Measurements from ENCODE around the gene MAPRE3. TPM values are rescaled to one million over a fixed set of nuclear protein-coding genes. Genes with fewer than 3 reads are reported as not detected.
A peak's percentile ranks its signal among the peaks of the same experiment; 100 is the strongest.

The MAPRE3 gene
- total RNA-seq, 4 donors from 2014 or later: 23.8 to 63.6 (median 35.7) TPM

DNA sequence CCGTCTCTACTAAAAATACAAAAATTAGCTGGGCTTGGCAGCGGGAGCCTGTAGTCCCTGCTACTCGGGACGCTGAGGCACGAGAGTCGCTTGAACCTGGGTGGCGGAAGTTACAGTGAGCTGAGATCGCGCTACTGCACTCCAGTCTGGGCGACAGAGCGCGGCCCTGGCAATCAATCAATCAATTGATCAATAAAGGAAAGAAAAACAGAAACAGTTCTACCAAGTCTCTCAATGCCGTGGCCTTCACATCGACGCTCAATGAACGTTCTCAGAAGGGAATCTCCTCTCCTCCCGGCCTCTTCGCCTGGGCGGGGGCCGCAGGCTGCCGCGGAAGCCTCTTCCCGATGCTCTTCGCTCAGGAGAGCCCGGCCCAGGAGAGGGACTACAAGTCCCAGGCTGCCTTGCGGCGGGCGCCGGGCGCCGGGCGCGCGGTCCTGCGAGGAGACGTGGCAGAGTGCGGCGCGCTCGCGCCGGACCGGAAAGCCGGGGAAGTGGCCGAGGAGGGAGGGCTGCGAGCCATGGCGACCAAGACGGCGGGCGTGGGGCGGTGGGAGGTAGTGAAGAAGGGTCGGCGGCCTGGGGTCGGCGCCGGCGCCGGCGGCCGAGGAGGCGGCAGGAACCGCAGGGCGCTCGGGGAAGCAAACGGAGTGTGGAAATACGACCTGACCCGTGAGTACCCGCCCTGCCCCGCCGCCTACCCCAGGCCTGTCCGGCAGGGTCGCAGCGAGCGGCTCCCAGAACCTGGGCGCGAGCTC lies 62.2 kb downstream of the MAPRE3 start, which contains the start of gene TMEM214:
Gene TMEM214 (plus strand): TSS at position 471 of the 758 bp plus-strand sequence. CDS start 51 bp downstream, at position 522.
- WGBS, 2 donors: 0 to 1% methylated on average over 60 to 75 of the region's 76 CpGs
- TF ChIP-seq, protein P1, sequence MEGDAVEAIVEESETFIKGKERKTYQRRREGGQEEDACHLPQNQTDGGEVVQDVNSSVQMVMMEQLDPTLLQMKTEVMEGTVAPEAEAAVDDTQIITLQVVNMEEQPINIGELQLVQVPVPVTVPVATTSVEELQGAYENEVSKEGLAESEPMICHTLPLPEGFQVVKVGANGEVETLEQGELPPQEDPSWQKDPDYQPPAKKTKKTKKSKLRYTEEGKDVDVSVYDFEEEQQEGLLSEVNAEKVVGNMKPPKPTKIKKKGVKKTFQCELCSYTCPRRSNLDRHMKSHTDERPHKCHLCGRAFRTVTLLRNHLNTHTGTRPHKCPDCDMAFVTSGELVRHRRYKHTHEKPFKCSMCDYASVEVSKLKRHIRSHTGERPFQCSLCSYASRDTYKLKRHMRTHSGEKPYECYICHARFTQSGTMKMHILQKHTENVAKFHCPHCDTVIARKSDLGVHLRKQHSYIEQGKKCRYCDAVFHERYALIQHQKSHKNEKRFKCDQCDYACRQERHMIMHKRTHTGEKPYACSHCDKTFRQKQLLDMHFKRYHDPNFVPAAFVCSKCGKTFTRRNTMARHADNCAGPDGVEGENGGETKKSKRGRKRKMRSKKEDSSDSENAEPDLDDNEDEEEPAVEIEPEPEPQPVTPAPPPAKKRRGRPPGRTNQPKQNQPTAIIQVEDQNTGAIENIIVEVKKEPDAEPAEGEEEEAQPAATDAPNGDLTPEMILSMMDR (IDR thresholded peaks at IDR 0.05): no peak
- no peak for TF ChIP-seq POLR2A (IDR thresholded peaks at IDR 0.05)
- intact Hi-C loops (cut with DNase I; ENCODE audit: low total_unique reads): no loop called here
- peak within 1 kb of the TSS; percentile 87 for H3K4me3 ChIP-seq (ENCODE audit: low read depth, poor library complexity, severe bottlenecking)
- peak; percentile 83 to 96 for DNase-seq (ENCODE audit: low spot score in 2 of 2)

DNA sequence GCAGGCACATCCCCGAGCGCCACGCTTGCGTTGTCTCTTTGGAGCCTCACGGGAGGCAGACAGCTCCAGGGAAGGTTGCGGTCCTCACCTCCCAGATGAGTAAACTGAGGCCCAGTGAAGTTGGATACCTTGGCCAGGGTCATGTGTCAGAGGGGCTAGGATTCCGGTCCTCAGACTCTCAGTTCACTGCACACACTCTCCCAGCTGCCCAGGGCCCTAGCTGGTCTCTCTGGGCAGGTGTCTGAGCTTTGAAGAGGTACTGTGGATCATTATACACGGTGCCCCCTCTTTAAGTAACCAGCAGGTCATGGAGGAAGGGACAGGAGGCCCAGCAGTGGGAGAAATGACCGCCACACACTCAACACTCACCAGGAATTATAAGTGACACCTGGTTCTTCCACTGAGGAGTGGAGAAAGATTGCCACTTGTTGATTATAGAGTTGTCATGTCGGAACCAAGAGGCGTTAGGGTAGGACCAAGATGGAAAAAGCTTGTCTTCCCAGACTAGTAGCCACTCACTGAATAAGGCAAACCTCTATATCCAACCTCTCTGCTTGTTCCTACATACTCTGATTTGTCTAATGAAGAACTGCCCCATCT lies 62.9 kb downstream of the MAPRE3 start:
- intact Hi-C loops (cut with DNase I; ENCODE audit: low total_unique reads): no loop called here
- H3K4me3 ChIP-seq (ENCODE audit: low read depth, poor library complexity, severe bottlenecking): peak overlapping the region; percentile 87
- WGBS, 2 donors: 2 to 11% methylated on average over 7 to 10 of the region's 11 CpGs
- DNase-seq (ENCODE audit: low spot score in 2 of 2): no peak
- TF ChIP-seq, protein P1 (IDR thresholded peaks at IDR 0.05): no peak

DNA sequence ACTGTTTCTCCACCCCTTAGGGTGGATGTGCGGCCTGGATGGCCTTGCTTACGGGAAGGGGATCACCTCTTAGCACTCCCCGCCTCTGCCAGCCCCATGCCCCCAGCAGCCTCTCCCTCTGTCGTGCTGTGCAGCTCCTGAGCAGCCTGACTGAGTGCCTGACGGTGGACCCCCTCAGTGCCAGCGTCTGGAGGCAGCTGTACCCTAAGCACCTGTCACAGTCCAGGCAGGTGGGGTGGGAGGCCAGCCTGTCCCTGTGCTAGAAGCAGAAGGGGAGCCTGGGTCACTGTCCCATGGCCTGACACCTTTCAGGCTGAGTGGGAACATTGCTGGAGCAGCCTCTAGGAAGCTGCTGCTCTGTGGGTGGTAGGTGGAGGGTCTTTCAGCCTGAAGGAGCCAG lies 67.6 kb downstream of the MAPRE3 start:
- 95% methylated on average over 6 of the region's 6 CpGs for WGBS, 2 donors
- DNase-seq (ENCODE audit: low spot score in 2 of 2): no peak
- H3K4me3 ChIP-seq (ENCODE audit: low read depth, poor library complexity, severe bottlenecking): no peak overlapping the region
- intact Hi-C loops (cut with DNase I; ENCODE audit: low total_unique reads): no loop called here
- no peak for TF ChIP-seq POLR2A (IDR thresholded peaks at IDR 0.05)
- TF ChIP-seq, protein P1 (IDR thresholded peaks at IDR 0.05): no peak

DNA sequence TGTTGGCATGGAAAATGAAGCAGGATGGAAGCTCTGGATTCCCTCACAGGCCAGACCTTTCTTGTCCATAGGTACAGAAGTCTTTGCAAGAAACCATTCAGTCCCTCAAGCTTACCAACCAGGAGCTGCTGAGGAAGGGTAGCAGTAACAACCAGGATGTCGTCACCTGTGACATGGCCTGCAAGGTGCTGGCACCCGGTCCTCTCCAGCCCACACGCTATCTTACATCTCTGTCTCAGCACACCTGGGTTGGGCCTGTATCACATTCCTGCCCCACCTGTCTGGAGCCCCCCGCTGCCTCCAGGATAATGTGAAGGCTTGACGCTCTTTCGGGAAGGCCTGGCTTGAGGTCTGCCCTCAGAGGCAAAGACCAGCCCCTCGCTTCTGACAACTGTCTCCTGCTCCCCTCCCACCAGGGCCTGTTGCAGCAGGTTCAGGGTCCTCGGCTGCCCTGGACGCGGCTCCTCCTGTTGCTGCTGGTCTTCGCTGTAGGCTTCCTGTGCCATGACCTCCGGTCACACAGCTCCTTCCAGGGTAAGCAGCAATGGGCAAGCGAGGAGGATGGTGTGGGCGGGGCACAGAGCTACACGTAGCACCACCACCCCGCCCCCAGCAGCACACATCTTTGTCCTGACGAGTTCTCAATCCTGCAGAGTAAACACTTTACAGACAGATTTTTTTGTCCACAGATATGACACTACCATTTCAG lies 68.3 kb downstream of the MAPRE3 start:
- TF ChIP-seq POLR2A (IDR thresholded peaks at IDR 0.05): no peak
- TF ChIP-seq, protein P1 (IDR thresholded peaks at IDR 0.05): no peak
- intact Hi-C loops (cut with DNase I; ENCODE audit: low total_unique reads): no loop called here
- no peak for DNase-seq (ENCODE audit: low spot score in 2 of 2)
- 81 to 84% methylated on average over 17 of the region's 17 CpGs for WGBS, 2 donors
- no peak overlapping the region for H3K4me3 ChIP-seq (ENCODE audit: low read depth, poor library complexity, severe bottlenecking)

DNA sequence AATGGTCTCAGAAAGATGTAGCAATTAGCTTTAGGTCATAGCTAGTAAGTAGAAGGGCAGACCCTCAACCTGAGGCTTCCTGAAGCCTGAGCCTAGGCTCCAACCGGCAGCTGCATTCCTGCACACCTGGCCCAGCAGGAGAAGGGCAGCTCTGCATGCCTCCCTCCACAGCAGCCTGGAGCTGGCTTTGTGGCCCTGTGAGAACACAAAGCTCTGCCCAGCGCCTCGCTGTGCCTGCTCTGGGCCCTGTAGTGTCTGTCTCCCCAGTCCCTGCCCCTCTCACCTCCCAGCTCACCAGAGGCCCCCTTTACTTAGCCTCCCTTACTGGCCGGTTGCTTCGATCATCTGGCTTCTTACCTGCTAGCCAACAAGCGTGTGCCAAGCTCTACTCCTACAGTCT lies 69.0 kb downstream of the MAPRE3 start:
- 89 to 91% methylated on average over 6 of the region's 6 CpGs for WGBS, 2 donors
- no peak for TF ChIP-seq POLR2A (IDR thresholded peaks at IDR 0.05)
- TF ChIP-seq, protein P1 (IDR thresholded peaks at IDR 0.05): no peak
- intact Hi-C loops (cut with DNase I; ENCODE audit: low total_unique reads): no loop called here
- DNase-seq (ENCODE audit: low spot score in 2 of 2): no peak
- no peak overlapping the region for H3K4me3 ChIP-seq (ENCODE audit: low read depth, poor library complexity, severe bottlenecking)
